SK-N-SH treated with all-trans-retinoic acid at 6 μM for 48 hours (cell line): ENCODE measurements around the gene LCN1.

Experiments
- ARNTL ChIP-seq: fragments of 450-650 bp; formaldehyde crosslinking; IDR thresholded peaks from 2 replicates; pipeline ENCODE4 v1.5.0; 2020; ENCODE audit warnings: low read depth, mild to moderate bottlenecking, moderate library complexity, borderline replicate concordance
- BACH2 ChIP-seq: fragments of 250-450 bp; sonication (Bioruptor Pico); IDR thresholded peaks from 2 replicates; pipeline ENCODE4 v1.9.0; 2021; ENCODE audit warnings: mild to moderate bottlenecking, borderline replicate concordance
- CSDC2 ChIP-seq: fragments of 250-450 bp; sonication (Bioruptor Pico); IDR thresholded peaks from 2 replicates; pipeline ENCODE4 v1.5.0; 2020; ENCODE audit warnings: mild to moderate bottlenecking, moderate library complexity
- ESRRG ChIP-seq: fragments of 250-450 bp; sonication (Bioruptor Pico); IDR thresholded peaks from 2 replicates; pipeline ENCODE4 v1.6.1; 2021; ENCODE audit warnings: mild to moderate bottlenecking
- RARB ChIP-seq: fragments of 250-450 bp; sonication (Bioruptor Pico); IDR thresholded peaks from 2 replicates; pipeline ENCODE4 v1.8.0; 2021; ENCODE audit warnings: mild to moderate bottlenecking, moderate library complexity
- TCF4 ChIP-seq: fragments of 250-450 bp; sonication (Bioruptor Pico); IDR thresholded peaks from 2 replicates; pipeline ENCODE4 v1.8.0; 2021; ENCODE audit warnings: mild to moderate bottlenecking, moderate library complexity, borderline replicate concordance
- ZFP3 ChIP-seq: fragments of 250-450 bp; sonication (Bioruptor Pico); IDR thresholded peaks from 2 replicates; pipeline ENCODE4 v1.5.0; 2020; ENCODE audit warnings: mild to moderate bottlenecking, moderate library complexity
- ZFP30 ChIP-seq: fragments of 450-650 bp; formaldehyde crosslinking; IDR thresholded peaks from 2 replicates; pipeline ENCODE4 v1.5.0; 2022; ENCODE audit warnings: mild to moderate bottlenecking, moderate library complexity
- ZNF70 ChIP-seq: fragments of 450-650 bp; formaldehyde crosslinking; IDR thresholded peaks from 2 replicates; pipeline ENCODE4 v1.5.0; 2020; ENCODE audit warnings: mild to moderate bottlenecking, moderate library complexity
- ZNF8 ChIP-seq: fragments of 450-650 bp; formaldehyde crosslinking; IDR thresholded peaks from 2 replicates; pipeline ENCODE4 v1.5.0; 2020; ENCODE audit warnings: mild to moderate bottlenecking, moderate library complexity
- TF ChIP-seq, protein P1 (sequence below): fragments of 250-450 bp; sonication (Bioruptor Pico); IDR thresholded peaks from 2 replicates; pipeline ENCODE4 v1.5.0; 2020; ENCODE audit warnings: mild to moderate bottlenecking, moderate library complexity
- TF ChIP-seq, protein P2 (sequence below): fragments of 250-450 bp; sonication (Bioruptor Pico); IDR thresholded peaks from 2 replicates; pipeline ENCODE4 v1.5.1; 2021; ENCODE audit warnings: mild to moderate bottlenecking, moderate library complexity
- TF ChIP-seq, protein P3 (sequence below): fragments of 250-450 bp; sonication (Bioruptor Pico); IDR thresholded peaks from 2 replicates; pipeline ENCODE4 v1.8.0; 2020; ENCODE audit warnings: mild to moderate bottlenecking, moderate library complexity, borderline replicate concordance
- TF ChIP-seq, protein P4 (sequence below): fragments of 250-450 bp; sonication (Bioruptor Pico); IDR thresholded peaks from 2 replicates; pipeline ENCODE4 v1.5.1; 2020; ENCODE audit warnings: low read depth, mild to moderate bottlenecking, moderate library complexity

DNA sequence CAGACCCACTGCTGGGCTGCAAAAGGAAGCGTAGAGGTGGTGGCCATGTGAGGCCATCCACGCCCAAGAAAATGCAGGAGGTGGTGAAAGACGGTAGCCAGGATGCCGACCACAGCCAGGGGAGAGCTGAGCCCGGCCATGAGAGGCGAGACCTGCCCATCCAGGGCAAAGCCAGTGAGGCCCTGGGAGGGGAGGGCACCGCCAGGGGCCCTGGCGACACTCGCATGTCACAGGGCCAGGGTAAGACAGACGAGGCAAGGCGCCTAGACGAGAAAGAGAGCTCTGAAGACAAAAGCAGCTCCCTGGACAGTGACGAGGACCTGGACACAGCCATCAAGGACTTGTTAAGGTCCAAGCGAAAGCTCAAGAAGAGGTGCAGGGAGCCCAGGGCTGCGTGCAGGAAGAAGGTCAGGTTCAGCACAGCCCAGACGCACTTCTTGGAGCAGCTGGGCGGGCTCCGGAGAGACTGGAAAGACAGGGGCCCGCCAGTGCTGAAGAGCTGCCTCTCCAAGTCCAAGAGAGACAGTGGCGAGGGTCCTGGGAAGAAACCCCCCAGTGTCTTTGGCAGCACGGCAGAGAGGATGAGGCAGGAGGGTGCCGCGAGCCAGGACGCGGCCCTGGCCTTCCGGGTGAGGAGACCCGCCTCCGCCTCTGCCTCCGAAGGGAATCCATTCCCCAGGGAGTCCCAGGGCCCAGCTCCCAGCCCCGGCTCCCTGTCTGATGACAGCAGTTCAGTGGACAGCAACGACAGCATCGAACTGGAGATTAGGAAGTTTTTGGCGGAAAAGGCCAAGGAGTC is 34.8 kb upstream of the LCN1 start:
- TF ChIP-seq BACH2 (CRISPR knock-in tag) = no peak
- no peak for TF ChIP-seq RARB (CRISPR knock-in tag)
- TF ChIP-seq, protein P1, sequence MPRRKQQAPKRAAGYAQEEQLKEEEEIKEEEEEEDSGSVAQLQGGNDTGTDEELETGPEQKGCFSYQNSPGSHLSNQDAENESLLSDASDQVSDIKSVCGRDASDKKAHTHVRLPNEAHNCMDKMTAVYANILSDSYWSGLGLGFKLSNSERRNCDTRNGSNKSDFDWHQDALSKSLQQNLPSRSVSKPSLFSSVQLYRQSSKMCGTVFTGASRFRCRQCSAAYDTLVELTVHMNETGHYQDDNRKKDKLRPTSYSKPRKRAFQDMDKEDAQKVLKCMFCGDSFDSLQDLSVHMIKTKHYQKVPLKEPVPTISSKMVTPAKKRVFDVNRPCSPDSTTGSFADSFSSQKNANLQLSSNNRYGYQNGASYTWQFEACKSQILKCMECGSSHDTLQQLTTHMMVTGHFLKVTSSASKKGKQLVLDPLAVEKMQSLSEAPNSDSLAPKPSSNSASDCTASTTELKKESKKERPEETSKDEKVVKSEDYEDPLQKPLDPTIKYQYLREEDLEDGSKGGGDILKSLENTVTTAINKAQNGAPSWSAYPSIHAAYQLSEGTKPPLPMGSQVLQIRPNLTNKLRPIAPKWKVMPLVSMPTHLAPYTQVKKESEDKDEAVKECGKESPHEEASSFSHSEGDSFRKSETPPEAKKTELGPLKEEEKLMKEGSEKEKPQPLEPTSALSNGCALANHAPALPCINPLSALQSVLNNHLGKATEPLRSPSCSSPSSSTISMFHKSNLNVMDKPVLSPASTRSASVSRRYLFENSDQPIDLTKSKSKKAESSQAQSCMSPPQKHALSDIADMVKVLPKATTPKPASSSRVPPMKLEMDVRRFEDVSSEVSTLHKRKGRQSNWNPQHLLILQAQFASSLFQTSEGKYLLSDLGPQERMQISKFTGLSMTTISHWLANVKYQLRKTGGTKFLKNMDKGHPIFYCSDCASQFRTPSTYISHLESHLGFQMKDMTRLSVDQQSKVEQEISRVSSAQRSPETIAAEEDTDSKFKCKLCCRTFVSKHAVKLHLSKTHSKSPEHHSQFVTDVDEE (CRISPR knock-in tag) = no peak
- no peak for TF ChIP-seq ZNF70 (CRISPR knock-in tag)
- TF ChIP-seq ZNF8 = no peak
- TF ChIP-seq, protein P2, sequence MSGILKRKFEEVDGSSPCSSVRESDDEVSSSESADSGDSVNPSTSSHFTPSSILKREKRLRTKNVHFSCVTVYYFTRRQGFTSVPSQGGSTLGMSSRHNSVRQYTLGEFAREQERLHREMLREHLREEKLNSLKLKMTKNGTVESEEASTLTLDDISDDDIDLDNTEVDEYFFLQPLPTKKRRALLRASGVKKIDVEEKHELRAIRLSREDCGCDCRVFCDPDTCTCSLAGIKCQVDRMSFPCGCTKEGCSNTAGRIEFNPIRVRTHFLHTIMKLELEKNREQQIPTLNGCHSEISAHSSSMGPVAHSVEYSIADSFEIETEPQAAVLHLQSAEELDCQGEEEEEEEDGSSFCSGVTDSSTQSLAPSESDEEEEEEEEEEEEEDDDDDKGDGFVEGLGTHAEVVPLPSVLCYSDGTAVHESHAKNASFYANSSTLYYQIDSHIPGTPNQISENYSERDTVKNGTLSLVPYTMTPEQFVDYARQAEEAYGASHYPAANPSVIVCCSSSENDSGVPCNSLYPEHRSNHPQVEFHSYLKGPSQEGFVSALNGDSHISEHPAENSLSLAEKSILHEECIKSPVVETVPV (CRISPR knock-in tag) = no peak
- TF ChIP-seq CSDC2 = no peak
- no peak for TF ChIP-seq ESRRG (CRISPR knock-in tag)
- TF ChIP-seq ZFP3 (CRISPR knock-in tag) = no peak
- TF ChIP-seq TCF4 (CRISPR knock-in tag) = no peak
- TF ChIP-seq, protein P3, sequence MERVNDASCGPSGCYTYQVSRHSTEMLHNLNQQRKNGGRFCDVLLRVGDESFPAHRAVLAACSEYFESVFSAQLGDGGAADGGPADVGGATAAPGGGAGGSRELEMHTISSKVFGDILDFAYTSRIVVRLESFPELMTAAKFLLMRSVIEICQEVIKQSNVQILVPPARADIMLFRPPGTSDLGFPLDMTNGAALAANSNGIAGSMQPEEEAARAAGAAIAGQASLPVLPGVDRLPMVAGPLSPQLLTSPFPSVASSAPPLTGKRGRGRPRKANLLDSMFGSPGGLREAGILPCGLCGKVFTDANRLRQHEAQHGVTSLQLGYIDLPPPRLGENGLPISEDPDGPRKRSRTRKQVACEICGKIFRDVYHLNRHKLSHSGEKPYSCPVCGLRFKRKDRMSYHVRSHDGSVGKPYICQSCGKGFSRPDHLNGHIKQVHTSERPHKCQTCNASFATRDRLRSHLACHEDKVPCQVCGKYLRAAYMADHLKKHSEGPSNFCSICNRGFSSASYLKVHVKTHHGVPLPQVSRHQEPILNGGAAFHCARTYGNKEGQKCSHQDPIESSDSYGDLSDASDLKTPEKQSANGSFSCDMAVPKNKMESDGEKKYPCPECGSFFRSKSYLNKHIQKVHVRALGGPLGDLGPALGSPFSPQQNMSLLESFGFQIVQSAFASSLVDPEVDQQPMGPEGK (CRISPR knock-in tag) = no peak
- TF ChIP-seq ZFP30 = no peak
- no peak for TF ChIP-seq ARNTL (CRISPR knock-in tag)
- TF ChIP-seq, protein P4, sequence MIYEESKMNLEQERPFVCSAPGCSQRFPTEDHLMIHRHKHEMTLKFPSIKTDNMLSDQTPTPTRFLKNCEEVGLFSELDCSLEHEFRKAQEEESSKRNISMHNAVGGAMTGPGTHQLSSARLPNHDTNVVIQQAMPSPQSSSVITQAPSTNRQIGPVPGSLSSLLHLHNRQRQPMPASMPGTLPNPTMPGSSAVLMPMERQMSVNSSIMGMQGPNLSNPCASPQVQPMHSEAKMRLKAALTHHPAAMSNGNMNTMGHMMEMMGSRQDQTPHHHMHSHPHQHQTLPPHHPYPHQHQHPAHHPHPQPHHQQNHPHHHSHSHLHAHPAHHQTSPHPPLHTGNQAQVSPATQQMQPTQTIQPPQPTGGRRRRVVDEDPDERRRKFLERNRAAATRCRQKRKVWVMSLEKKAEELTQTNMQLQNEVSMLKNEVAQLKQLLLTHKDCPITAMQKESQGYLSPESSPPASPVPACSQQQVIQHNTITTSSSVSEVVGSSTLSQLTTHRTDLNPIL (CRISPR knock-in tag) = no peak
